Liver (tissue), 9 donors: Measurements from ENCODE around the gene AQP5. TPM values are rescaled to one million over a fixed set of nuclear protein-coding genes. Genes with fewer than 3 reads are reported as not detected.

Experiments used
- DNase-seq: peaks from one replicate; pipeline ENCODE4 v3.0.0-alpha.2; 2017; ENCODE audit warnings: low spot score
- H3K27ac ChIP-seq, 2 donors: one replicate each; pipeline ENCODE4 v1.7.0; 2013; ENCODE audit warnings: inconsistent platforms in 2 of 2, low read length in 2 of 2, control low read depth in 1 of 2, low read depth in 1 of 2, mild to moderate bottlenecking in 1 of 2
- H3K27me3 ChIP-seq, 4 donors: one replicate each; pipeline versions ENCODE4 v1.6.1 to v1.7.0; 2013; ENCODE audit warnings: low read length in 3 of 4, inconsistent platforms in 1 of 4, mild to moderate bottlenecking in 1 of 4, moderate library complexity in 1 of 4; ENCODE audit not compliant: control insufficient read depth in 4 of 4, insufficient read depth in 4 of 4
- H3K36me3 ChIP-seq, 4 donors: one replicate each; pipeline versions ENCODE4 v1.6.1 to v1.7.0; 2013; ENCODE audit warnings: low read length in 3 of 4, mild to moderate bottlenecking in 3 of 4, low read depth in 1 of 4, moderate library complexity in 1 of 4; ENCODE audit not compliant: control insufficient read depth in 4 of 4, insufficient read depth in 3 of 4
- H3K4me1 ChIP-seq, 4 donors: one replicate each; pipeline versions ENCODE4 v1.6.1 to v1.7.0; 2013; ENCODE audit warnings: low read length in 3 of 4, mild to moderate bottlenecking in 3 of 4, moderate library complexity in 1 of 4; ENCODE audit not compliant: control insufficient read depth in 4 of 4, insufficient read depth in 4 of 4
- H3K4me3 ChIP-seq, 3 donors: one replicate each; pipeline versions ENCODE4 v1.6.1 to v1.7.0; 2013; ENCODE audit warnings: low read length in 3 of 3, control low read depth in 1 of 3, low read depth in 1 of 3, mild to moderate bottlenecking in 1 of 3
- H3K9ac ChIP-seq, 2 donors: one replicate each; pipeline ENCODE4 v1.7.0; 2013; ENCODE audit warnings: low read length in 2 of 2, mild to moderate bottlenecking in 2 of 2, moderate library complexity in 2 of 2, control low read depth in 1 of 2, low read depth in 1 of 2
- H3K9me3 ChIP-seq, 4 donors: one replicate each; pipeline versions ENCODE4 v1.6.1 to v1.7.0; 2013; ENCODE audit warnings: low read length in 3 of 4; ENCODE audit not compliant: control insufficient read depth in 4 of 4
- ATF3 ChIP-seq: IDR thresholded peaks from 2 replicates; pipeline ENCODE4 v1.6.1; 2016; ENCODE audit warnings: antibody characterized with exemption
- CTCF ChIP-seq: fragments of 150-350 bp; IDR thresholded peaks from 2 replicates; pipeline ENCODE4 v1.5.1; 2017; ENCODE audit warnings: improper control_type of control experiment, low read depth, low read length; ENCODE audit not compliant: missing input control
- GABPA ChIP-seq, 2 donors: IDR thresholded peaks in 1 of 2; conservative IDR thresholded peaks in 1 of 2; 2 replicates each; pipeline ENCODE4 v1.6.1; 2016; ENCODE audit warnings: antibody characterized with exemption in 2 of 2, mild to moderate bottlenecking in 1 of 2, moderate library complexity in 1 of 2
- HNF4A ChIP-seq, 2 donors: conservative IDR thresholded peaks; 2 replicates each; pipeline ENCODE4 v1.6.1; 2016; ENCODE audit warnings: antibody characterized with exemption in 2 of 2, mild to moderate bottlenecking in 2 of 2
- HNF4G ChIP-seq: IDR thresholded peaks from 2 replicates; pipeline ENCODE4 v1.6.1; 2016; ENCODE audit warnings: antibody characterized with exemption
- JUND ChIP-seq, 2 donors: IDR thresholded peaks; 2 replicates each; pipeline ENCODE4 v1.6.1; 2016; ENCODE audit warnings: antibody characterized with exemption in 2 of 2
- MAX ChIP-seq: IDR thresholded peaks from 2 replicates; pipeline ENCODE4 v1.6.1; 2016; ENCODE audit warnings: antibody characterized with exemption
- REST ChIP-seq: IDR thresholded peaks from 2 replicates; pipeline ENCODE4 v1.6.1; 2016; ENCODE audit warnings: antibody characterized with exemption, mild to moderate bottlenecking
- TAF1 ChIP-seq: conservative IDR thresholded peaks from 2 replicates; pipeline ENCODE4 v1.6.1; 2016; ENCODE audit warnings: antibody characterized with exemption, mild to moderate bottlenecking
- YY1 ChIP-seq: IDR thresholded peaks from 2 replicates; pipeline ENCODE4 v1.6.1; 2016; ENCODE audit warnings: antibody characterized with exemption, mild to moderate bottlenecking
- ZBTB33 ChIP-seq: IDR thresholded peaks from 2 replicates; pipeline ENCODE4 v1.6.1; 2016; ENCODE audit warnings: antibody characterized with exemption
- WGBS: extraction: QIAGEN DNeasy Blood & Tissue Kit; methylation state at CpG from one replicate; pipeline ENCODE4 v1.1.7; 2013; 5-methylcytosine and 5-hydroxymethylcytosine counted together
- polyA plus RNA-seq, 2 donors: library from polyadenylated mRNA; stranded (reverse) in 1 of 2; unstranded in 1 of 2; fragments of 200-250 nt in 1 of 2; fragments of >200 nt in 1 of 2; fragmentation: Nextera tagmentation in 1 of 2; extraction: Ambion mirVana in 1 of 2; gene quantifications; one replicate each; pipeline versions ENCODE4 v1.2.1 to v1.2.3, GENCODE V29; 2013 to 2015
- total RNA-seq, 2 donors: library from RNA; depleted of rRNA; stranded (reverse); fragments of >200 nt; gene quantifications; one replicate each; pipeline ENCODE4 v1.2.3, GENCODE V29; 2014
- donor health status: healthy.
- donor health status: healthy.
- donor health status: healthy.
- donor health status: healthy.
- donor health status: healthy.

AQP5 gene
- total and polyA plus RNA-seq, 4 donors: not detected

- Histone ChIP-seq H3K9me3 (no peaks in the 10 kb centered on the region), H3K9ac (no peak overlapping the region), H3K4me1 (peaks cover 0 to 3% (median 0%) of the 10 kb centered on the region in 4 donors), H3K27me3 (no peaks in the 10 kb centered on the region), H3K27ac (no peak overlapping the region), H3K4me3 (no peak overlapping the region), H3K36me3 (no peaks in the 10 kb centered on the region)
- TF ChIP-seq ATF3 (no peak), GABPA (IDR thresholded peaks at IDR 0.05 in 1 of 2, conservative IDR thresholded peaks at IDR 0.05 in 1 of 2) (no peak), TAF1 (no peak), HNF4G (no peak), MAX (no peak), JUND (IDR thresholded peaks at IDR 0.05) (no peak), ZBTB33 (no peak), CTCF (no peak), REST (no peak), YY1 (no peak)
- WGBS: 94% methylated on average over 3 of the region's 3 CpGs
- no peak for DNase-seq
Observed at GRCh38 chr12:49942512-49942893, 19.2 kb upstream of the AQP5 start.

GRCh38 chr12:49942921-49943624, 18.6 kb upstream of the AQP5 start:
- Histone ChIP-seq H3K4me1 (peaks cover 0 to 3% (median 0%) of the 10 kb centered on the region in 4 donors), H3K27me3 (no peaks in the 10 kb centered on the region), H3K9ac (no peak overlapping the region), H3K4me3 (no peak overlapping the region), H3K9me3 (no peaks in the 10 kb centered on the region), H3K27ac (no peak overlapping the region), H3K36me3 (no peaks in the 10 kb centered on the region)
- TF ChIP-seq TAF1 (no peak), ATF3 (no peak), HNF4A (conservative IDR thresholded peaks at IDR 0.05) (no peak)
- 81% methylated on average over 14 of the region's 14 CpGs for WGBS
- no peak for DNase-seq
